ENCODE results near the gene C8B.

- TF ChIP-seq EZH2 (IDR thresholded peaks at IDR 0.05) (no peak), POLR2AphosphoS5 (IDR thresholded peaks at IDR 0.05; ENCODE audit: borderline replicate concordance, low read depth, low read length) (no peak), FOXP2 (optimal IDR thresholded peaks at IDR 0.05; ENCODE audit: control extremely low read depth, extremely low read length, insufficient read depth) (no peak)
Observed at GRCh38 chr1:56908619-56909221, 57.1 kb downstream of the C8B start.

All from SK-N-MC (cell line).